ENCODE measurements around the gene IL1RAPL2. TPM values are rescaled to one million over a fixed set of nuclear protein-coding genes. Genes with fewer than 3 reads are reported as not detected.

IL1RAPL2 gene
- total and polyA plus RNA-seq, 10 of the 15 experiments (the other 5 are each of a cell fraction or from before 2014, with no cell fraction given) = 0.19 TPM; not detected in 9

DNA sequence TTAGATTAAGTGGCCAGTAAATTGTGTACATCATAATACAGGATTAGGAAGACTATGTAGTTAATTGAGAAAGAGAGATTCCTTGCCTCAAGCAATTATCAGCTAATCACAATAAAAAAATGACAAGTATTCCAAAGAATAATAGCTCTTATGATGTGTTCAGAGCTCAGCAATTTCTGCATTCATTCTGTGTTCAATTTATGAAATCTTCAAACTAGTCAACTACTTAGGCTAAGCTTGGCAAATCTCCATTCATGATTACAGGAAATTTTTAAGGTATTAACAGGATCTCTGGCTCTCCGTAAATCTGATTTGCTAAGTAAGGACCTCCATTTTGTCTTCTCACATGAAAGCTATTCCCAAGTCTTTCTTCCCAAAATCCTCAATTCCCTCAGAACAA lies 911.4 kb downstream of the IL1RAPL2 start:
- WGBS (ENCODE audit: insufficient coverage, insufficient replicate concordance, low lambda C conversion rate, missing lambda C conversion rate) = 71% methylated on average over 1 of the region's 1 CpG
- H3K4me3 ChIP-seq = no peak overlapping the region
- ATAC-seq = no peak
- ChIA-PET CTCF (interaction anchor here (1.1 kb wide), 1 partner anchor 13 kb away, joined by 3 read pairs; no protein-coding TSS in a partner anchor), RAD21 (ENCODE audit: unreplicated experiment) (no interaction called here), POLR2A (no interaction called here), SMC1A (ENCODE audit: uncharacterized antibody, unreplicated experiment) (no interaction called here)
- H3K27ac ChIP-seq (ENCODE audit: control insufficient read depth, insufficient read depth) = no peak overlapping the region
- intact Hi-C loops (cut with micrococcal nuclease; ENCODE audit: unreplicated experiment) = no loop called here
- in situ Hi-C loops (cut with MboI) = no loop called here
- H3K27me3 ChIP-seq (replicated peaks in 1 of 2; ENCODE audit: control insufficient read depth in 2 of 2, insufficient read depth in 2 of 2, low read length in 1 of 2) = no peaks in the 10 kb centered on the region
- H2AFZ ChIP-seq (ENCODE audit: control insufficient read depth, low read depth, low read length) = no peak overlapping the region
- H4K20me1 ChIP-seq (ENCODE audit: control insufficient read depth, insufficient read depth) = no peaks in the 10 kb centered on the region
- no peak for FAIRE-seq
- no TSS peak for BruUV-seq (replicated peaks)
- H3K4me2 ChIP-seq (ENCODE audit: control insufficient read depth, insufficient read depth) = no peak overlapping the region
- no peaks in the 10 kb centered on the region for H3K4me1 ChIP-seq (ENCODE audit: control insufficient read depth, insufficient read depth, low read length)
- no peak overlapping the region for H3K9ac ChIP-seq (ENCODE audit: control insufficient read depth, insufficient read depth, low read length)
- no peaks in the 10 kb centered on the region for H3K79me2 ChIP-seq (ENCODE audit: control insufficient read depth, insufficient read depth, low read length)
- no peak for DNase-seq (ENCODE audit: low read depth, low spot score)
- TF ChIP-seq, protein P1, sequence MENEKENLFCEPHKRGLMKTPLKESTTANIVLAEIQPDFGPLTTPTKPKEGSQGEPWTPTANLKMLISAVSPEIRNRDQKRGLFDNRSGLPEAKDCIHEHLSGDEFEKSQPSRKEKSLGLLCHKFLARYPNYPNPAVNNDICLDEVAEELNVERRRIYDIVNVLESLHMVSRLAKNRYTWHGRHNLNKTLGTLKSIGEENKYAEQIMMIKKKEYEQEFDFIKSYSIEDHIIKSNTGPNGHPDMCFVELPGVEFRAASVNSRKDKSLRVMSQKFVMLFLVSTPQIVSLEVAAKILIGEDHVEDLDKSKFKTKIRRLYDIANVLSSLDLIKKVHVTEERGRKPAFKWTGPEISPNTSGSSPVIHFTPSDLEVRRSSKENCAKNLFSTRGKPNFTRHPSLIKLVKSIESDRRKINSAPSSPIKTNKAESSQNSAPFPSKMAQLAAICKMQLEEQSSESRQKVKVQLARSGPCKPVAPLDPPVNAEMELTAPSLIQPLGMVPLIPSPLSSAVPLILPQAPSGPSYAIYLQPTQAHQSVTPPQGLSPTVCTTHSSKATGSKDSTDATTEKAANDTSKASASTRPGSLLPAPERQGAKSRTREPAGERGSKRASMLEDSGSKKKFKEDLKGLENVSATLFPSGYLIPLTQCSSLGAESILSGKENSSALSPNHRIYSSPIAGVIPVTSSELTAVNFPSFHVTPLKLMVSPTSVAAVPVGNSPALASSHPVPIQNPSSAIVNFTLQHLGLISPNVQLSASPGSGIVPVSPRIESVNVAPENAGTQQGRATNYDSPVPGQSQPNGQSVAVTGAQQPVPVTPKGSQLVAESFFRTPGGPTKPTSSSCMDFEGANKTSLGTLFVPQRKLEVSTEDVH (IDR thresholded peaks at IDR 0.05; ENCODE audit: low read depth, partially characterized antibody) = no peak
- TF ChIP-seq RUNX3 (IDR thresholded peaks at IDR 0.05; ENCODE audit: low read length) = no peak
- TF ChIP-seq PAX8 (IDR thresholded peaks at IDR 0.05) = no peak
- TF ChIP-seq RELA (IDR thresholded peaks at IDR 0.05; ENCODE audit: borderline replicate concordance, partially characterized antibody) = no peak
- TF ChIP-seq, protein P2, sequence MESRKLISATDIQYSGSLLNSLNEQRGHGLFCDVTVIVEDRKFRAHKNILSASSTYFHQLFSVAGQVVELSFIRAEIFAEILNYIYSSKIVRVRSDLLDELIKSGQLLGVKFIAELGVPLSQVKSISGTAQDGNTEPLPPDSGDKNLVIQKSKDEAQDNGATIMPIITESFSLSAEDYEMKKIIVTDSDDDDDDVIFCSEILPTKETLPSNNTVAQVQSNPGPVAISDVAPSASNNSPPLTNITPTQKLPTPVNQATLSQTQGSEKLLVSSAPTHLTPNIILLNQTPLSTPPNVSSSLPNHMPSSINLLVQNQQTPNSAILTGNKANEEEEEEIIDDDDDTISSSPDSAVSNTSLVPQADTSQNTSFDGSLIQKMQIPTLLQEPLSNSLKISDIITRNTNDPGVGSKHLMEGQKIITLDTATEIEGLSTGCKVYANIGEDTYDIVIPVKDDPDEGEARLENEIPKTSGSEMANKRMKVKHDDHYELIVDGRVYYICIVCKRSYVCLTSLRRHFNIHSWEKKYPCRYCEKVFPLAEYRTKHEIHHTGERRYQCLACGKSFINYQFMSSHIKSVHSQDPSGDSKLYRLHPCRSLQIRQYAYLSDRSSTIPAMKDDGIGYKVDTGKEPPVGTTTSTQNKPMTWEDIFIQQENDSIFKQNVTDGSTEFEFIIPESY (IDR thresholded peaks at IDR 0.05) = no peak
- TF ChIP-seq BRCA1 (IDR thresholded peaks at IDR 0.05; ENCODE audit: low read depth, low read length) = no peak
- no peak for TF ChIP-seq YBX1 (IDR thresholded peaks at IDR 0.05)
- no peak for TF ChIP-seq TCF3 (IDR thresholded peaks at IDR 0.05; ENCODE audit: borderline replicate concordance, insufficient read depth, low read depth, low read length)
- TF ChIP-seq RAD51 (IDR thresholded peaks at IDR 0.05) = no peak
- no peak for TF ChIP-seq EED (IDR thresholded peaks at IDR 0.05; ENCODE audit: low read depth)
- TF ChIP-seq, protein P3, sequence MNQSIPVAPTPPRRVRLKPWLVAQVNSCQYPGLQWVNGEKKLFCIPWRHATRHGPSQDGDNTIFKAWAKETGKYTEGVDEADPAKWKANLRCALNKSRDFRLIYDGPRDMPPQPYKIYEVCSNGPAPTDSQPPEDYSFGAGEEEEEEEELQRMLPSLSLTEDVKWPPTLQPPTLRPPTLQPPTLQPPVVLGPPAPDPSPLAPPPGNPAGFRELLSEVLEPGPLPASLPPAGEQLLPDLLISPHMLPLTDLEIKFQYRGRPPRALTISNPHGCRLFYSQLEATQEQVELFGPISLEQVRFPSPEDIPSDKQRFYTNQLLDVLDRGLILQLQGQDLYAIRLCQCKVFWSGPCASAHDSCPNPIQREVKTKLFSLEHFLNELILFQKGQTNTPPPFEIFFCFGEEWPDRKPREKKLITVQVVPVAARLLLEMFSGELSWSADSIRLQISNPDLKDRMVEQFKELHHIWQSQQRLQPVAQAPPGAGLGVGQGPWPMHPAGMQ (IDR thresholded peaks at IDR 0.05; ENCODE audit: borderline replicate concordance) = no peak
- TF ChIP-seq, protein P4, sequence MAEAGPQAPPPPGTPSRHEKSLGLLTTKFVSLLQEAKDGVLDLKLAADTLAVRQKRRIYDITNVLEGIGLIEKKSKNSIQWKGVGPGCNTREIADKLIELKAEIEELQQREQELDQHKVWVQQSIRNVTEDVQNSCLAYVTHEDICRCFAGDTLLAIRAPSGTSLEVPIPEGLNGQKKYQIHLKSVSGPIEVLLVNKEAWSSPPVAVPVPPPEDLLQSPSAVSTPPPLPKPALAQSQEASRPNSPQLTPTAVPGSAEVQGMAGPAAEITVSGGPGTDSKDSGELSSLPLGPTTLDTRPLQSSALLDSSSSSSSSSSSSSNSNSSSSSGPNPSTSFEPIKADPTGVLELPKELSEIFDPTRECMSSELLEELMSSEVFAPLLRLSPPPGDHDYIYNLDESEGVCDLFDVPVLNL (IDR thresholded peaks at IDR 0.05; ENCODE audit: low read depth, low read length) = no peak
- no peak for TF ChIP-seq ASH2L (IDR thresholded peaks at IDR 0.05; ENCODE audit: borderline replicate concordance, low read depth)
- no peaks in the 10 kb centered on the region for H3K36me3 ChIP-seq (ENCODE audit: control insufficient read depth in 2 of 2, insufficient read depth in 2 of 2, low read length in 1 of 2)
- H3K9me3 ChIP-seq (replicated peaks; ENCODE audit: control insufficient read depth, insufficient read depth, low read length) = no peaks in the 10 kb centered on the region
